ENCODE data around the gene SPI1. TPM values are rescaled to one million over a fixed set of nuclear protein-coding genes. Genes with fewer than 3 reads are reported as not detected.
"Not testable (repeated sequence)": the region's sequence is repeated elsewhere in the genome, so short reads cannot be mapped to it uniquely, and the experiment has no call there.

The SPI1 gene
- polyA plus RNA-seq, 1 donor (not counting 4 experiments of a cell fraction or from before 2014, with no cell fraction given) = not detected

- no peaks in the 10 kb centered on the region for H3K79me2 ChIP-seq (ENCODE audit: control insufficient read depth, insufficient read depth, low read length)
- H3K27ac ChIP-seq (ENCODE audit: control insufficient read depth, insufficient read depth, low read length) = no peak overlapping the region
- H3K9me3 ChIP-seq (ENCODE audit: control insufficient read depth, low read depth, low read length) = no peaks in the 10 kb centered on the region
- no peaks in the 10 kb centered on the region for H4K20me1 ChIP-seq (ENCODE audit: control insufficient read depth, extremely low read depth, insufficient read depth, low read length)
- no peak for DNase-seq (ENCODE audit: low read depth, low spot score)
- FAIRE-seq = no peak
- no peak overlapping the region for H3K4me2 ChIP-seq (ENCODE audit: control insufficient read depth, extremely low read depth, insufficient read depth, low read depth, low read length)
- dilution Hi-C loops (cut with MboI; ENCODE audit: extremely low pct_ligation_motif_present, low sequenced_read_pairs) = no loop called here
- no peaks in the 10 kb centered on the region for H3K4me1 ChIP-seq (ENCODE audit: control insufficient read depth, extremely low read depth, insufficient read depth, low read length)
- H3K27me3 ChIP-seq (ENCODE audit: control insufficient read depth, extremely low read depth, insufficient read depth, low read length) = no peaks in the 10 kb centered on the region
- TF ChIP-seq EZH2 (IDR thresholded peaks at IDR 0.05; ENCODE audit: low read length) = no peak
- no peak for TF ChIP-seq CTCF (optimal IDR thresholded peaks at IDR 0.05 in 1 of 3, IDR thresholded peaks at IDR 0.05 in 1 of 3, conservative IDR thresholded peaks at IDR 0.05 in 1 of 3; ENCODE audit: extremely low read depth in 1 of 3, insufficient read depth in 2 of 3, low read length in 3 of 3)
- no peak overlapping the region for H3K9ac ChIP-seq (ENCODE audit: control insufficient read depth, extremely low read depth, insufficient read depth, low read length)
- no peak overlapping the region for H3K4me3 ChIP-seq (ENCODE audit: control insufficient read depth in 2 of 3, extremely low read depth in 1 of 3, insufficient read depth in 2 of 3, low read depth in 1 of 3, low read length in 3 of 3)
- H3K36me3 ChIP-seq (ENCODE audit: control insufficient read depth in 2 of 2, extremely low read depth in 1 of 2, insufficient read depth in 2 of 2, low read length in 2 of 2) = peaks cover 1 to 12% of the 10 kb centered on the region in 2 experiments
- no peak overlapping the region for H2AFZ ChIP-seq (ENCODE audit: control insufficient read depth, low read length)
- H3K9me1 ChIP-seq (ENCODE audit: control insufficient read depth, extremely low read depth, insufficient read depth, low read length) = no peaks in the 10 kb centered on the region
Observed at GRCh38 chr11:47317064-47317828, 61.1 kb downstream of the SPI1 start.

GRCh38 chr11:47316501-47316900, 61.8 kb downstream of the SPI1 start:
- FAIRE-seq; H3K27ac ChIP-seq (ENCODE audit: control insufficient read depth, insufficient read depth, low read length); H3K4me1 ChIP-seq (ENCODE audit: control insufficient read depth, extremely low read depth, insufficient read depth, low read length); H3K79me2 ChIP-seq (ENCODE audit: control insufficient read depth, insufficient read depth, low read length); H3K36me3 ChIP-seq (ENCODE audit: control insufficient read depth in 2 of 2, extremely low read depth in 1 of 2, insufficient read depth in 2 of 2, low read length in 2 of 2); H4K20me1 ChIP-seq (ENCODE audit: control insufficient read depth, extremely low read depth, insufficient read depth, low read length); dilution Hi-C loops (cut with MboI; ENCODE audit: extremely low pct_ligation_motif_present, low sequenced_read_pairs); H3K4me3 ChIP-seq (ENCODE audit: control insufficient read depth in 2 of 3, extremely low read depth in 1 of 3, insufficient read depth in 2 of 3, low read depth in 1 of 3, low read length in 3 of 3); H3K9ac ChIP-seq (ENCODE audit: control insufficient read depth, extremely low read depth, insufficient read depth, low read length); H3K4me2 ChIP-seq (ENCODE audit: control insufficient read depth, extremely low read depth, insufficient read depth, low read depth, low read length); DNase-seq (ENCODE audit: low read depth, low spot score); H3K27me3 ChIP-seq (ENCODE audit: control insufficient read depth, extremely low read depth, insufficient read depth, low read length); H3K9me1 ChIP-seq (ENCODE audit: control insufficient read depth, extremely low read depth, insufficient read depth, low read length); H3K9me3 ChIP-seq (ENCODE audit: control insufficient read depth, low read depth, low read length); H2AFZ ChIP-seq (ENCODE audit: control insufficient read depth, low read length): not testable (repeated sequence)

- dilution Hi-C loops (cut with MboI; ENCODE audit: extremely low pct_ligation_motif_present, low sequenced_read_pairs) = no loop called here
- Histone ChIP-seq H3K9me1 (ENCODE audit: control insufficient read depth, extremely low read depth, insufficient read depth, low read length) (no peaks in the 10 kb centered on the region), H3K9me3 (ENCODE audit: control insufficient read depth, low read depth, low read length) (no peaks in the 10 kb centered on the region), H3K4me2 (ENCODE audit: control insufficient read depth, extremely low read depth, insufficient read depth, low read depth, low read length) (no peak overlapping the region), H2AFZ (ENCODE audit: control insufficient read depth, low read length) (no peak overlapping the region), H3K79me2 (ENCODE audit: control insufficient read depth, insufficient read depth, low read length) (no peaks in the 10 kb centered on the region), H4K20me1 (ENCODE audit: control insufficient read depth, extremely low read depth, insufficient read depth, low read length) (no peaks in the 10 kb centered on the region), H3K9ac (ENCODE audit: control insufficient read depth, extremely low read depth, insufficient read depth, low read length) (no peak overlapping the region), H3K36me3 (ENCODE audit: control insufficient read depth in 2 of 2, extremely low read depth in 1 of 2, insufficient read depth in 2 of 2, low read length in 2 of 2) (peaks cover 6 to 8% of the 10 kb centered on the region in 2 experiments), H3K27ac (ENCODE audit: control insufficient read depth, insufficient read depth, low read length) (no peak overlapping the region), H3K27me3 (ENCODE audit: control insufficient read depth, extremely low read depth, insufficient read depth, low read length) (no peaks in the 10 kb centered on the region), H3K4me1 (ENCODE audit: control insufficient read depth, extremely low read depth, insufficient read depth, low read length) (no peaks in the 10 kb centered on the region), H3K4me3 (ENCODE audit: control insufficient read depth in 2 of 3, extremely low read depth in 1 of 3, insufficient read depth in 2 of 3, low read depth in 1 of 3, low read length in 3 of 3) (no peak overlapping the region)
- DNase-seq (ENCODE audit: low read depth, low spot score) (no peak), FAIRE-seq (no peak)
- TF ChIP-seq EZH2 (IDR thresholded peaks at IDR 0.05; ENCODE audit: low read length) (no peak), CTCF (optimal IDR thresholded peaks at IDR 0.05 in 1 of 3, IDR thresholded peaks at IDR 0.05 in 1 of 3, conservative IDR thresholded peaks at IDR 0.05 in 1 of 3; ENCODE audit: extremely low read depth in 1 of 3, insufficient read depth in 2 of 3, low read length in 3 of 3) (no peak)
Observed at GRCh38 chr11:47314992-47315391, 63.4 kb downstream of the SPI1 start.

Measured in keratinocyte (primary cell).